Upper lobe of left lung (tissue), 4 donors: ENCODE results near the gene NT5C3A.

Experiments
- POLR2A ChIP-seq, 4 donors: fragments of 450-650 bp; IDR thresholded peaks; one replicate each; pipeline ENCODE4 v1.5.1; 2016 to 2017; ENCODE audit warnings: antibody characterized with exemption in 4 of 4, mild to moderate bottlenecking in 2 of 4
- POLR2AphosphoS5 ChIP-seq, 2 donors: sonication (generic); formaldehyde crosslinking; IDR thresholded peaks; one replicate each; pipeline ENCODE4 v1.5.1; 2017; ENCODE audit warnings: antibody characterized with exemption in 2 of 2
- TF ChIP-seq, protein P1 (sequence below), 6 experiments: fragments of 450-650 bp in 4 of 6; fragments of 200-600 bp in 2 of 6; sonication (generic) in 2 of 6; IDR thresholded peaks; one replicate each; pipeline ENCODE4 v1.5.1; 2016 to 2019; ENCODE audit warnings: antibody characterized with exemption in 6 of 6

DNA sequence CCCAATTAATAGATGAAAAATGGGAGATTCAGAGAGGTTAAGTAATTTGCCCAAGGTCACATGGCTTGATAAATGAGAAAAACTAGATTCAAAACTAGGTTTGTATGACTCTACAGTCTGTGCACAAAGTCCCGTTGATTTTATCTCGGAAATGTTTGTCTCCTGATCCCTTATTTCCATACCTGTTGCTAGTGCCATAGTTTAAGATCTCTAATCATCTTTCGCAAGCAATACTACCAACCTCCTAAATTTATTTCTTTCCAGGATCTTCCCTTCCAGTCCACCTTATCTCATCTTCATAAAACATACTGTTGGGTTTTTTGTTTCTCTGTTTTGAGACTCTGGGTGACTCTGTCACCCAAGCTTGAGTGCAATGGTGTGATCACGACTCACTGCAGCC, 2.9 kb downstream of the NT5C3A start:
- TF ChIP-seq, protein P1, sequence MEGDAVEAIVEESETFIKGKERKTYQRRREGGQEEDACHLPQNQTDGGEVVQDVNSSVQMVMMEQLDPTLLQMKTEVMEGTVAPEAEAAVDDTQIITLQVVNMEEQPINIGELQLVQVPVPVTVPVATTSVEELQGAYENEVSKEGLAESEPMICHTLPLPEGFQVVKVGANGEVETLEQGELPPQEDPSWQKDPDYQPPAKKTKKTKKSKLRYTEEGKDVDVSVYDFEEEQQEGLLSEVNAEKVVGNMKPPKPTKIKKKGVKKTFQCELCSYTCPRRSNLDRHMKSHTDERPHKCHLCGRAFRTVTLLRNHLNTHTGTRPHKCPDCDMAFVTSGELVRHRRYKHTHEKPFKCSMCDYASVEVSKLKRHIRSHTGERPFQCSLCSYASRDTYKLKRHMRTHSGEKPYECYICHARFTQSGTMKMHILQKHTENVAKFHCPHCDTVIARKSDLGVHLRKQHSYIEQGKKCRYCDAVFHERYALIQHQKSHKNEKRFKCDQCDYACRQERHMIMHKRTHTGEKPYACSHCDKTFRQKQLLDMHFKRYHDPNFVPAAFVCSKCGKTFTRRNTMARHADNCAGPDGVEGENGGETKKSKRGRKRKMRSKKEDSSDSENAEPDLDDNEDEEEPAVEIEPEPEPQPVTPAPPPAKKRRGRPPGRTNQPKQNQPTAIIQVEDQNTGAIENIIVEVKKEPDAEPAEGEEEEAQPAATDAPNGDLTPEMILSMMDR (IDR thresholded peaks at IDR 0.05): no peak
- TF ChIP-seq POLR2A (IDR thresholded peaks at IDR 0.05) (no peak), POLR2AphosphoS5 (IDR thresholded peaks at IDR 0.05) (no peak)
